HCT116 (cell line): Measurements from ENCODE around the gene BCAN. TPM values are rescaled to one million over a fixed set of nuclear protein-coding genes. Genes with fewer than 3 reads are reported as not detected.

Experiments used
- ATAC-seq: fragments of 200-7000 bp; cut with Tn5 transposase; 2 replicates; pipeline ENCODE4 v1.9.1; 2020; ENCODE audit warnings: mild to moderate bottlenecking, moderate library complexity
- BruUV-seq: library from RNA; stranded (reverse); fragments of 400-500 nt; replicated peaks from 2 replicates; lab custom pipeline; 2021; lab: Mats Ljungman, UMichigan
- CTCF ChIA-PET: fragments of 300-600 bp; sonication (Branson Sonifier 250); formaldehyde crosslinking; loops from one replicate; lab custom pipeline; 2021; ENCODE audit warnings: antibody characterized with exemption; lab: Charles Lee
- POLR2A ChIA-PET: fragments of 300-600, 350-600 bp; sonication (Branson Sonifier 250); formaldehyde crosslinking; loops from one replicate; lab custom pipeline; 2021; ENCODE audit warnings: antibody characterized with exemption; lab: Charles Lee
- RAD21 ChIA-PET, 2 experiments: fragments of 300-600 bp; sonication (Branson Sonifier 250); formaldehyde crosslinking; loops; one replicate each; lab custom pipeline; 2023; ENCODE audit warnings: low total read pairs in 2 of 2; ENCODE audit not compliant: uncharacterized antibody in 2 of 2, unreplicated experiment in 2 of 2, low non-redundant PET in 1 of 2; lab: Charles Lee
- DNase-seq: peaks from one replicate; pipeline ENCODE4 v3.0.0-alpha.2; 2010; ENCODE audit warnings: low read depth, low spot score
- H2AFZ ChIP-seq: fragments of 200-600 bp; shearing (Covaris generic), sonication (generic); 2 replicates; pipeline ENCODE4 v1.6.1; 2017; ENCODE audit warnings: low read depth, mixed run types, mixed read lengths, antibody characterized with exemption, low read length; ENCODE audit not compliant: poor library complexity, severe bottlenecking
- H3K27ac ChIP-seq: 2 replicates; pipeline ENCODE4 v1.5.1; 2012; ENCODE audit warnings: low read depth, low read length
- H3K27me3 ChIP-seq: fragments of 200-600 bp; sonication (generic); 2 replicates; pipeline ENCODE4 v1.6.1; 2016; ENCODE audit warnings: mixed run types, low read length, mixed read lengths; ENCODE audit not compliant: insufficient read depth
- H3K36me3 ChIP-seq, 2 experiments: fragments of 200-500 bp in 1 of 2; fragments of 200-600 bp in 1 of 2; sonication (Bioruptor generic) in 1 of 2; sonication (generic) in 1 of 2; 2 replicates each; pipeline versions ENCODE4 v1.5.1 to v1.6.1; 2014 to 2016; ENCODE audit warnings: low read length in 2 of 2, inconsistent platforms in 1 of 2, mixed read lengths in 1 of 2, mixed run types in 1 of 2; ENCODE audit not compliant: insufficient read depth in 2 of 2, control insufficient read depth in 1 of 2
- H3K4me1 ChIP-seq, 2 experiments: fragments of 200-600 bp in 1 of 2; sonication (generic) in 1 of 2; 2 replicates each; pipeline versions ENCODE4 v1.5.1 to v1.6.1; 2012 to 2017; ENCODE audit warnings: low read length in 2 of 2, inconsistent platforms in 1 of 2, mild to moderate bottlenecking in 1 of 2, mixed read lengths in 1 of 2, mixed run types in 1 of 2, moderate library complexity in 1 of 2; ENCODE audit not compliant: insufficient read depth in 2 of 2, control insufficient read depth in 1 of 2
- H3K4me2 ChIP-seq: fragments of 200-600 bp; sonication (generic); 2 replicates; pipeline ENCODE4 v1.6.1; 2017; ENCODE audit warnings: mixed run types, low read length, mixed read lengths
- H3K4me3 ChIP-seq, 2 experiments: fragments of 200-600 bp in 1 of 2; sonication (generic) in 1 of 2; replicated peaks in 1 of 2; 2 replicates each; pipeline ENCODE4 v1.5.1; 2011 to 2016; ENCODE audit warnings: low read length in 2 of 2, control low read depth in 1 of 2, low read depth in 1 of 2, mild to moderate bottlenecking in 1 of 2, mixed read lengths in 1 of 2, mixed run types in 1 of 2
- H3K79me2 ChIP-seq: fragments of 200-600 bp; sonication (generic); 2 replicates; pipeline ENCODE4 v1.6.1; 2017; ENCODE audit warnings: mild to moderate bottlenecking, mixed run types, low read length, moderate library complexity, mixed read lengths; ENCODE audit not compliant: insufficient read depth
- H3K9ac ChIP-seq: fragments of 200-600 bp; sonication (generic); 2 replicates; pipeline ENCODE4 v1.6.1; 2016; ENCODE audit warnings: low read length, mixed read lengths
- H3K9me2 ChIP-seq: fragments of 200-600 bp; sonication (generic), shearing (Covaris generic); 2 replicates; pipeline ENCODE4 v1.6.1; 2017; ENCODE audit warnings: mixed run types, mild to moderate bottlenecking, moderate library complexity; ENCODE audit not compliant: insufficient read depth
- H3K9me3 ChIP-seq, 2 experiments: fragments of 200-500 bp in 1 of 2; fragments of 200-600 bp in 1 of 2; sonication (Bioruptor generic) in 1 of 2; sonication (generic) in 1 of 2; 2 replicates each; pipeline ENCODE4 v1.6.1; 2014 to 2017; ENCODE audit warnings: low read length in 2 of 2, mixed read lengths in 2 of 2, inconsistent platforms in 1 of 2, low read depth in 1 of 2, mild to moderate bottlenecking in 1 of 2, mixed run types in 1 of 2, moderate library complexity in 1 of 2; ENCODE audit not compliant: control insufficient read depth in 1 of 2, insufficient read depth in 1 of 2
- H4K20me1 ChIP-seq: fragments of 200-600 bp; sonication (generic), shearing (Covaris generic); 2 replicates; pipeline ENCODE4 v1.6.1; 2017; ENCODE audit warnings: mixed run types, mild to moderate bottlenecking, moderate library complexity; ENCODE audit not compliant: insufficient read depth
- ATF3 ChIP-seq: IDR thresholded peaks from 2 replicates; pipeline ENCODE4 v1.6.1; 2012
- CBX3 ChIP-seq: IDR thresholded peaks from 2 replicates; pipeline ENCODE4 v1.6.1; 2012; ENCODE audit warnings: low read depth
- ELF1 ChIP-seq: IDR thresholded peaks from 2 replicates; pipeline ENCODE4 v1.6.1; 2012; ENCODE audit warnings: low read depth, borderline replicate concordance
- EZH2 ChIP-seq: fragments of 200-600 bp; sonication (generic); IDR thresholded peaks from 2 replicates; pipeline ENCODE4 v1.6.1; 2017; ENCODE audit warnings: antibody characterized with exemption, mixed run types
- RAD21 ChIP-seq: IDR thresholded peaks from 2 replicates; pipeline ENCODE4 v1.6.1; 2012; ENCODE audit warnings: low read depth, mild to moderate bottlenecking
- REST ChIP-seq: IDR thresholded peaks from 2 replicates; pipeline ENCODE4 v1.6.1; 2012; ENCODE audit warnings: low read depth
- SP1 ChIP-seq: IDR thresholded peaks from 2 replicates; pipeline ENCODE4 v1.6.1; 2012; ENCODE audit warnings: low read depth
- TCF7L2 ChIP-seq: IDR thresholded peaks from 2 replicates; pipeline ENCODE4 v1.7.0; 2011; ENCODE audit warnings: borderline replicate concordance, inconsistent platforms; ENCODE audit not compliant: insufficient read depth, insufficient read length; ENCODE audit errors: extremely low read depth
- ZFX ChIP-seq: fragments of 450-650 bp; IDR thresholded peaks from 2 replicates; pipeline ENCODE4 v1.6.1; 2017
- intact Hi-C: fragments of 100-400 bp; cut with micrococcal nuclease; formaldehyde crosslinking; loops from 2 replicates; pipeline ENCODE4 v1.10.0; 2022
- total RNA-seq: library from RNA; stranded (reverse); gene quantifications from one replicate; pipeline ENCODE4 v1.2.1, GENCODE V29; 2021; ENCODE audit not compliant: unreplicated experiment

Gene BCAN
- total RNA-seq, 1 experiment from 2014 or later, result not detected

- peaks cover 55 to 67% of the 10 kb centered on the region in 2 experiments for H3K4me1 ChIP-seq
- ATAC-seq (peak; percentile 12), DNase-seq (no peak)
- H3K27ac ChIP-seq, result peak overlapping the region; percentile 72
- no peak for TF ChIP-seq ZFX
- TF ChIP-seq EZH2, result no peak
- no peak for TF ChIP-seq ELF1
- no peak for TF ChIP-seq SP1
- no peak for TF ChIP-seq TCF7L2
- no peak for TF ChIP-seq CBX3
- no peak for TF ChIP-seq REST
- TF ChIP-seq ATF3, result no peak
- no peak for TF ChIP-seq RAD21
- ChIA-PET CTCF (interaction anchor here (5.0 to 10.0 kb wide), 4 partner anchors 15 to 198 kb away, joined by 47 to 508 read pairs (median 207); partner anchors contain the start of genes CRABP2, INSRR, ISG20L2 and METTL25B), RAD21 (interaction anchor here (0.7 to 3.9 kb wide), 3 partner anchors 13 to 14 kb away, joined by 4 to 45 read pairs (median 9); partner anchors contain the start of gene CRABP2 (in 2 of the 2)), POLR2A (interaction anchor here (1.0 to 5.0 kb wide), 4 partner anchors 12 to 35 kb away, joined by 3 to 87 read pairs (median 52); partner anchors contain the start of genes CRABP2, ISG20L2 and METTL25B)
- H3K4me2 ChIP-seq, result peak overlapping the region; percentile 84
- peak overlapping the region; percentile 11 to 37; a peak in 3 of 4 replicates for H3K4me3 ChIP-seq
- no peaks in the 10 kb centered on the region for H4K20me1 ChIP-seq
- intact Hi-C loops, result no loop called here
- BruUV-seq, result no TSS peak
- H3K79me2 ChIP-seq, result no peaks in the 10 kb centered on the region
- H3K9me3 ChIP-seq, result no peaks in the 10 kb centered on the region
- H3K9me2 ChIP-seq, result no peaks in the 10 kb centered on the region
- peak overlapping the region; percentile 55 for H3K9ac ChIP-seq
- no peak overlapping the region for H2AFZ ChIP-seq
- H3K36me3 ChIP-seq, result no peaks in the 10 kb centered on the region
- no peaks in the 10 kb centered on the region for H3K27me3 ChIP-seq
These were observed 50.6 kb downstream of the BCAN start for GRCh38 chr1:156692441-156692924.
